ENCODE results near the gene SPTLC1. TPM values are rescaled to one million over a fixed set of nuclear protein-coding genes. Genes with fewer than 3 reads are reported as not detected.

SPTLC1 gene
- total RNA-seq, 4 donors from 2014 or later = 26.6 to 28.0 (median 26.9) TPM

DNA sequence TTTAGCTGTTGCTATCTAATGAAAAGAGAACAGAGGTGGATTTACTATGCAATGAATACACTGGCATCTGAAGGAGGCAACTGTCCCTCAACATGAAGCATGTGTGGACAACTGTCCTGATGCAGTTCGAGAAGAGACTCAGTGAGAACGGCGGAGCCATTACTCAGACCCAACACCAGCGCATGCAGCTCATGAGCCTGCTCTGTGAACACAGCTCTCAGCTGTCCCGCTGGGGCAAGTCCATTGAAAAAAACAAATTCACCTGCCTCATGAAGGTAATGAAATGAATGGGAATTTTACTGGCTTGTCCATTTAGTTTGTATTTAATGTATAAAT is 78.8 kb downstream of the SPTLC1 start:
- ATAC-seq (no peak), DNase-seq (no peak)
- no peaks in the 10 kb centered on the region for H3K4me1 ChIP-seq
- no peak overlapping the region for H3K27ac ChIP-seq
- no peaks in the 10 kb centered on the region for H3K27me3 ChIP-seq
- H3K9me3 ChIP-seq = no peaks in the 10 kb centered on the region
- H3K4me3 ChIP-seq = no peak overlapping the region
- TF ChIP-seq, protein P1, sequence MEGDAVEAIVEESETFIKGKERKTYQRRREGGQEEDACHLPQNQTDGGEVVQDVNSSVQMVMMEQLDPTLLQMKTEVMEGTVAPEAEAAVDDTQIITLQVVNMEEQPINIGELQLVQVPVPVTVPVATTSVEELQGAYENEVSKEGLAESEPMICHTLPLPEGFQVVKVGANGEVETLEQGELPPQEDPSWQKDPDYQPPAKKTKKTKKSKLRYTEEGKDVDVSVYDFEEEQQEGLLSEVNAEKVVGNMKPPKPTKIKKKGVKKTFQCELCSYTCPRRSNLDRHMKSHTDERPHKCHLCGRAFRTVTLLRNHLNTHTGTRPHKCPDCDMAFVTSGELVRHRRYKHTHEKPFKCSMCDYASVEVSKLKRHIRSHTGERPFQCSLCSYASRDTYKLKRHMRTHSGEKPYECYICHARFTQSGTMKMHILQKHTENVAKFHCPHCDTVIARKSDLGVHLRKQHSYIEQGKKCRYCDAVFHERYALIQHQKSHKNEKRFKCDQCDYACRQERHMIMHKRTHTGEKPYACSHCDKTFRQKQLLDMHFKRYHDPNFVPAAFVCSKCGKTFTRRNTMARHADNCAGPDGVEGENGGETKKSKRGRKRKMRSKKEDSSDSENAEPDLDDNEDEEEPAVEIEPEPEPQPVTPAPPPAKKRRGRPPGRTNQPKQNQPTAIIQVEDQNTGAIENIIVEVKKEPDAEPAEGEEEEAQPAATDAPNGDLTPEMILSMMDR (IDR thresholded peaks at IDR 0.05 in 4 of 5, conservative IDR thresholded peaks at IDR 0.05 in 1 of 5) = no peak
- TF ChIP-seq POLR2A (IDR thresholded peaks at IDR 0.05) = no peak
- in situ Hi-C loops (cut with MboI; ENCODE audit: low sequenced_read_pairs in 4 of 4) (no loop called here), intact Hi-C loops (cut with DNase I; ENCODE audit: low total_unique reads) (no loop called here)
- H3K36me3 ChIP-seq = peaks cover 4 to 80% of the 10 kb centered on the region in 2 donors

DNA sequence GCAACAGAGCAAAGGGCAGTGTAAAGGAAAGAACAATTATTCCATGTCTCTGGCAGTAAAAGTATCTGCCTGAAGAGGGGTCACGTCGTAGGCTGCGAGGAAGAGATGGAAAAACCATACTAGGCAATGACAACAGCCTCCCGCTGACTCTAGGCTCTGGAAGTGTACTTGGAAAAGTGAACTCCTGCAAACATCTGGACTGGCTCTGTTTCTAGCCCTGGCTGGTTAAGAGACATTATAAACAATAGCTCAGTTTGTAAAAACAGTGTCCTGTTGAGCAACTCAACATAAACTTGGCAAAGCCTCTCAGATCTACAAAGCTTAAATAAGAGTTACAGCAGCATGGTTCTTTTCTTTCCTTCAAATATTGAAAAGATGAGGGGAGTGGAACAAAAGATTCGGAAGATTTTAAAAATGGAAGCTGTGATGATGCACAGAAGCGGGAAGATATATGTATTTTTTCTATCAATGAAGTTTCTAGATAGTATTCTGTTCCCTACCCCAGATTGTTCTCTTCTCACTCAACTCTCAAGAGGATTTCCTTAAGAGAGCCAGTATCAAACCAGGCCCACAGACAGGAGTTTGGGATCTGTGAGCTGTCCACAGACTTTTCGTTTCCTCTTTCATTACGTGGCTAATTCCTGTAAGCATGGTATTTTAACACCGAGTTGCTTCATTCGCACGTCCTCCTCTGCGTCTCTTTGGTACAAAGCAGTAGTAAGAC is 79.4 kb downstream of the SPTLC1 start:
- H3K9me3 ChIP-seq = no peaks in the 10 kb centered on the region
- TF ChIP-seq POLR2A (IDR thresholded peaks at IDR 0.05) = no peak
- TF ChIP-seq, protein P1 (IDR thresholded peaks at IDR 0.05 in 4 of 5, conservative IDR thresholded peaks at IDR 0.05 in 1 of 5) = no peak
- ATAC-seq (peak in 1 of 2 donors; percentile 49), DNase-seq (peak; percentile 3 to 18)
- intact Hi-C loops (cut with DNase I; ENCODE audit: low total_unique reads) (no loop called here), in situ Hi-C loops (cut with MboI; ENCODE audit: low sequenced_read_pairs in 4 of 4) (no loop called here)
- H3K4me1 ChIP-seq = no peaks in the 10 kb centered on the region
- H3K36me3 ChIP-seq = peaks cover 4 to 78% of the 10 kb centered on the region in 2 donors
- H3K27ac ChIP-seq = no peak overlapping the region
- H3K4me3 ChIP-seq = no peak overlapping the region
- no peaks in the 10 kb centered on the region for H3K27me3 ChIP-seq

- ATAC-seq = no peak
- Histone ChIP-seq H3K27ac (no peak overlapping the region), H3K36me3 (peaks cover 4 to 76% of the 10 kb centered on the region in 2 donors), H3K4me1 (no peaks in the 10 kb centered on the region), H3K4me3 (no peak overlapping the region), H3K9me3 (no peaks in the 10 kb centered on the region), H3K27me3 (no peaks in the 10 kb centered on the region)
- TF ChIP-seq POLR2A (IDR thresholded peaks at IDR 0.05) = no peak
- TF ChIP-seq, protein P1 (IDR thresholded peaks at IDR 0.05 in 4 of 5, conservative IDR thresholded peaks at IDR 0.05 in 1 of 5) = no peak
- DNase-seq = no peak
- in situ Hi-C loops (cut with MboI; ENCODE audit: low sequenced_read_pairs in 4 of 4) = no loop called here
- intact Hi-C loops (cut with DNase I; ENCODE audit: low total_unique reads) = no loop called here
These were observed 80.1 kb downstream of the SPTLC1 start for GRCh38 chr9:92035146-92035545.

GRCh38 chr9:92033991-92034390 is 81.2 kb downstream of the SPTLC1 start:
- H3K27me3 ChIP-seq = no peaks in the 10 kb centered on the region
- no peak overlapping the region for H3K27ac ChIP-seq
- H3K9me3 ChIP-seq = no peaks in the 10 kb centered on the region
- H3K36me3 ChIP-seq = peaks cover 4 to 74% of the 10 kb centered on the region in 2 donors
- DNase-seq (no peak), ATAC-seq (no peak)
- in situ Hi-C loops (cut with MboI; ENCODE audit: low sequenced_read_pairs in 4 of 4) = no loop called here
- TF ChIP-seq, protein P1 (IDR thresholded peaks at IDR 0.05 in 4 of 5, conservative IDR thresholded peaks at IDR 0.05 in 1 of 5) = no peak
- TF ChIP-seq POLR2A (IDR thresholded peaks at IDR 0.05) = no peak
- H3K4me3 ChIP-seq = no peak overlapping the region
- no peaks in the 10 kb centered on the region for H3K4me1 ChIP-seq
- intact Hi-C loops (cut with DNase I; ENCODE audit: low total_unique reads) = no loop called here

DNA sequence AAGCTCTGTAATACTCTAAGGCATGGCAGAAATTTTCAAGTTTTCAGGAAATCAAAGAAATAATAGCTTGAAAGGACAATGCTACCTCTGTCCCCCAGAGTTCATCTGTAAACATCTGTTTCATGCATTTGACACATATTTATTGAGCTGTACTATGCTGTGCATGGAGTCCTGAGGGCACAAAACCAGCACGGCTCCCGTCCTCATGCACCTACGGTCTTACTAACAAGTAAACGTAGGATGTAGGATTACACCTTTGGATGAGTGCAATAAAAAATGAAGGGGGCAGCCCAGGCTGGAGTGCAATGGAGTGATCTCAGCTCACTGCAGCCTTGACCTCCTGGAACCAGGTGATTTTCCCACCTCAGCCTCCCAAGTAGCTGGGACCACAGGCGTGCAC is 81.9 kb downstream of the SPTLC1 start:
- ATAC-seq (no peak), DNase-seq (no peak)
- intact Hi-C loops (cut with DNase I; ENCODE audit: low total_unique reads) = no loop called here
- in situ Hi-C loops (cut with MboI; ENCODE audit: low sequenced_read_pairs in 4 of 4) = no loop called here
- Histone ChIP-seq H3K4me3 (no peak overlapping the region), H3K36me3 (peaks cover 4 to 68% of the 10 kb centered on the region in 2 donors), H3K27me3 (no peaks in the 10 kb centered on the region), H3K9me3 (no peaks in the 10 kb centered on the region), H3K4me1 (no peaks in the 10 kb centered on the region), H3K27ac (no peak overlapping the region)
- TF ChIP-seq, protein P1 (IDR thresholded peaks at IDR 0.05 in 4 of 5, conservative IDR thresholded peaks at IDR 0.05 in 1 of 5) = no peak
- no peak for TF ChIP-seq POLR2A (IDR thresholded peaks at IDR 0.05)
